ENCODE results near the gene ALS2.
"Not testable (repeated sequence)": the region's sequence is repeated elsewhere in the genome, so short reads cannot be mapped to it uniquely, and the experiment has no call there.

The ALS2 gene

GRCh38 chr2:201774546-201774945 lies 6.2 kb downstream of the ALS2 start:
- TF ChIP-seq, protein P1, sequence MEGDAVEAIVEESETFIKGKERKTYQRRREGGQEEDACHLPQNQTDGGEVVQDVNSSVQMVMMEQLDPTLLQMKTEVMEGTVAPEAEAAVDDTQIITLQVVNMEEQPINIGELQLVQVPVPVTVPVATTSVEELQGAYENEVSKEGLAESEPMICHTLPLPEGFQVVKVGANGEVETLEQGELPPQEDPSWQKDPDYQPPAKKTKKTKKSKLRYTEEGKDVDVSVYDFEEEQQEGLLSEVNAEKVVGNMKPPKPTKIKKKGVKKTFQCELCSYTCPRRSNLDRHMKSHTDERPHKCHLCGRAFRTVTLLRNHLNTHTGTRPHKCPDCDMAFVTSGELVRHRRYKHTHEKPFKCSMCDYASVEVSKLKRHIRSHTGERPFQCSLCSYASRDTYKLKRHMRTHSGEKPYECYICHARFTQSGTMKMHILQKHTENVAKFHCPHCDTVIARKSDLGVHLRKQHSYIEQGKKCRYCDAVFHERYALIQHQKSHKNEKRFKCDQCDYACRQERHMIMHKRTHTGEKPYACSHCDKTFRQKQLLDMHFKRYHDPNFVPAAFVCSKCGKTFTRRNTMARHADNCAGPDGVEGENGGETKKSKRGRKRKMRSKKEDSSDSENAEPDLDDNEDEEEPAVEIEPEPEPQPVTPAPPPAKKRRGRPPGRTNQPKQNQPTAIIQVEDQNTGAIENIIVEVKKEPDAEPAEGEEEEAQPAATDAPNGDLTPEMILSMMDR (IDR thresholded peaks at IDR 0.05; ENCODE audit: low read length, missing control alignments): no peak
- DNase-seq (ENCODE audit: low read depth): no peak
- no peak overlapping the region for H3K4me3 ChIP-seq (replicated peaks; ENCODE audit: low read depth, low read length)

- TF ChIP-seq, protein P1 (IDR thresholded peaks at IDR 0.05; ENCODE audit: low read length, missing control alignments): no peak
- DNase-seq (ENCODE audit: low read depth): no peak
- H3K4me3 ChIP-seq (replicated peaks; ENCODE audit: low read depth, low read length): no peak overlapping the region
Measured at GRCh38 chr2:201773990-201774389, 6.7 kb downstream of the ALS2 start.

DNA sequence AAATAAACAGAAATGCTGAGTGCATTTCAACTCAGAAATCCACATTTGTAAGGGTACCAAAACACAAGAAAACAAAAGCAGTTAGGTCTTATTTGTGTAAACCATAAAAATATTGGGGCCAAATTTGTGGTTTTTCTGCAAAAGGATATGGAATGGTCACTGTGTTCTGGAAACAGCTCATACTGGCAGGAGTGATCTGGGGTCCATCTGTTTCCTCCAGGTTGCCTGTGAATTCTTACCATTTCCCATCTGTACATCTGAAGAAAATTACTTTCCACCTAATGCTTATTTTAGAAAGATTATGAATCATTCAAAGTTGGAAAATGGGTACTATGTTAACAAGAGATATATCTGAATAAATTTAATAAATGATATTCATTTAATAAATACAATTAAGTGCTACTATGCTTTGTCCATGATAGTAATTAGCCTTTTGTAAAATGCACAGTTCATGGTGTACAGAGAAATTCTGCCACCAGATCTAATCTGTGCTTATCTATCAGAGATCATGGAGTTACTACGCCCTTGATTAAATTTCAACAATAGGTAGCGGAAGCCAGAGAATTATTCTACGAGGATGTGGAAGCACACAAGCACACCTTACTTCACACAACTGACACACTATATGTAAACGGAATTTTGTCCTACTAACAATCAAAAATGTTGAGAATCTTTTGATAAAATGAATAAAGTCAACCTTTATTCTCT lies 10.9 kb downstream of the ALS2 start:
- no peak overlapping the region for H3K4me3 ChIP-seq (replicated peaks; ENCODE audit: low read depth, low read length)
- TF ChIP-seq, protein P1 (IDR thresholded peaks at IDR 0.05; ENCODE audit: low read length, missing control alignments): no peak
- DNase-seq (ENCODE audit: low read depth): no peak

GRCh38 chr2:201768918-201769317 lies 11.8 kb downstream of the ALS2 start:
- no peak overlapping the region for H3K4me3 ChIP-seq (replicated peaks; ENCODE audit: low read depth, low read length)
- DNase-seq (ENCODE audit: low read depth): peak; percentile 41
- TF ChIP-seq, protein P1 (IDR thresholded peaks at IDR 0.05; ENCODE audit: low read length, missing control alignments): no peak

- TF ChIP-seq, protein P1 (IDR thresholded peaks at IDR 0.05; ENCODE audit: low read length, missing control alignments): no peak
- H3K4me3 ChIP-seq (replicated peaks; ENCODE audit: low read depth, low read length): no peak overlapping the region
- DNase-seq (ENCODE audit: low read depth): no peak
Measured at GRCh38 chr2:201765799-201766198, 14.9 kb downstream of the ALS2 start.

DNA sequence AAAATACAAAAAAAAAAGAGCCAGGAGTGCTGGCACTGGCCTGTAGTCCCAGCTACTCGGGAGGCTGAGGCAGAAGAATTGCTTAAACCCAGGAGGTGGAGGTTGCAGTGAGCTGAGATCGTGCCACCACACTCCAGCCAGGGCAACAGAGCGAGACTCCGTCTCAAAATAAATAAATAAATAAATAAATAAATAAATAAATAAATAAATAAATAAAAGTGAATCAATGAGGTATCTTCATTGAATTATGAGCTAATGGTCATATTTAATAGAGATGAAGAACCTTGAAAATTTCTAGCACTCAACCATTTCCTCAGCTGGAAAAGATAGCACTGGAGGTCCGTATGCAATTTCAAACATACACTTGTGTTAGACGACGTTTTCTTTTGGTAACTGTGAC lies 16.3 kb downstream of the ALS2 start:
- not testable (repeated sequence) for H3K4me3 ChIP-seq (replicated peaks; ENCODE audit: low read depth, low read length); DNase-seq (ENCODE audit: low read depth)

- no peak overlapping the region for H3K4me3 ChIP-seq (replicated peaks; ENCODE audit: low read depth, low read length)
- TF ChIP-seq, protein P1 (IDR thresholded peaks at IDR 0.05; ENCODE audit: low read length, missing control alignments): no peak
- DNase-seq (ENCODE audit: low read depth): no peak
Measured at GRCh38 chr2:201761101-201761500, 19.6 kb downstream of the ALS2 start.

All from fibroblast of pulmonary artery (primary cell).